Measurements from ENCODE around the gene CCDC159. TPM values are rescaled to one million over a fixed set of nuclear protein-coding genes. Genes with fewer than 3 reads are reported as not detected.

The CCDC159 gene
- total RNA-seq, 4 donors from 2014 or later, result 8.4 to 20.1 (median 10.4) TPM

DNA sequence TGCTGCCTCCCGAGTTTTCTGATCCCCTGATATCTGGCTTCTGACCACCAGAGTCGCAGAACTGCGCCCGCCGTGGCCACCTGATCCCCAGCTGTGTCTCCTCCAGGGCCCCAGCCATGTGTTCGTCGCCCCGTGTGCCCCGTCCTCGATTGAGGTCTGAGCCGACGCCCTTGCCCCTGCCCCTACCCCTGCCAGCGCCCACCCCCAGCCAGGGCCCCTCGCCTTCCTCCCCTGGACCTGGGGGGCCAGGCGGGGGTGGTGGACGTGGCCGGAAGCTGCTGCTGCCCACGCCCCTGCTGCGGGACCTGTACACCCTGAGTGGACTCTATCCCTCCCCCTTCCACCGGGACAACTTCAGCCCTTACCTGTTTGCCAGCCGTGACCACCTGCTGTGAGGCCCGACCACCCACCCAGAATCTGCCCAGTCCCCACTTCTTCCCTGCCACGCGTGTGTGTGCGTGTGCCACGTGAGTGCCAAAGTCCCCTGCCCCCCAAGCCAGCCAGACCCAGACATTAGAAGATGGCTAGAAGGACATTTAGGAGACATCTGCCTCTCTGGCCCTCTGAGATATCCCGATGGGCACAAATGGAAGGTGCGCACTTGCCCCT, 18.1 kb downstream of the CCDC159 start:
- no peak for TF ChIP-seq CTCF (IDR thresholded peaks at IDR 0.05)
- no peak for TF ChIP-seq POLR2A (IDR thresholded peaks at IDR 0.05)
- DNase-seq (ENCODE audit: low spot score in 2 of 2), result no peak
- intact Hi-C loops (cut with DNase I; ENCODE audit: low total_unique reads), result no loop called here
- no peak overlapping the region for H3K4me3 ChIP-seq (ENCODE audit: low read depth, poor library complexity, severe bottlenecking)
- 92 to 95% methylated on average over 24 to 28 of the region's 28 CpGs for WGBS, 2 donors

DNA sequence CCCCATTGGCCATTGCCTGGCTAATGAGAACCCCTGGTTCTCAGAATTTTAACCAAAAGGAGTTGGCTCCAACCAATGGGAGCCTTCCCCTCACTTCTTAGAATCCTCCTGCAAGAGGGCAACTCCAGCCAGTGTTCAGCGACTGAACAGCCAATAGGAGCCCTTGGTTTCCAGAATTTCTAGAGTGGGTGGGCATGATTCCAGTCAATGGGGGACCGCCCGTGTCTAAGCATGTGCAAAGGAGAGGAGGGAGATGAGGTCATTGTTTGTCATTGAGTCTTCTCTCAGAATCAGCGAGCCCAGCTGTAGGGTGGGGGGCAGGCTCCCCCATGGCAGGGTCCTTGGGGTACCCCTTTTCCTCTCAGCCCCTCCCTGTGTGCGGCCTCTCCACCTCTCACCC, 18.6 kb downstream of the CCDC159 start:
- WGBS, 2 donors, result 60 to 78% methylated on average over 5 of the region's 5 CpGs
- no peak for DNase-seq (ENCODE audit: low spot score in 2 of 2)
- TF ChIP-seq POLR2A (IDR thresholded peaks at IDR 0.05) (no peak), CTCF (IDR thresholded peaks at IDR 0.05) (no peak)
- H3K4me3 ChIP-seq (ENCODE audit: low read depth, poor library complexity, severe bottlenecking), result no peak overlapping the region
- intact Hi-C loops (cut with DNase I; ENCODE audit: low total_unique reads), result no loop called here

DNA sequence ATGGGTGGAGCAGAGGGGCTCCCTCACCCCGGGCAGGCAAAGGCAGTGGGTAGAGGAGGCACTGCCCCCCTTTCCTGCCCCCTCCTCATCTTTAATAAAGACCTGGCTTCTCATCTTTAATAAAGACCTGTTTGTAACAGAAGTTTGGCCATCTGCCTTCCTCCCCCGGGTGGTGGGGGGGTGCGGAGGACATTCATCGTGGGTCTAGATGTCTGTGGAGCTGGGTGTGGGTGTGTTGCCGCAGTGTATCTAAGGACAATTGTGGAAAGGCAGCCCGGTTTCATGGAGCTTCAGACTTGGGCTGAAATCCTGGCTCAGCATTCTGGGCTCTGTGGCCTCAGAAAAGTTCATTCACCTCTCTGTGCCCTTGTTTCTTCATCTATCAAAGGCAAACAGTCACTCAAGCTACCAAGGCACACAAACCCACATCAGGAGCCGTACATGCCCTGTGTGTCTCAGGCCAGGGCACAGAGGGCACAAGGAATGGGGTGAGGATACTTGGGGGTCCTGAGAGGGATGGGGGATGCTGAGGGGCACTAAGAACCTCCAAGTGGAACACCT, 19.3 kb downstream of the CCDC159 start:
- no peak for TF ChIP-seq CTCF (IDR thresholded peaks at IDR 0.05)
- no peak for TF ChIP-seq POLR2A (IDR thresholded peaks at IDR 0.05)
- DNase-seq (ENCODE audit: low spot score in 2 of 2), result no peak
- intact Hi-C loops (cut with DNase I; ENCODE audit: low total_unique reads), result no loop called here
- no peak overlapping the region for H3K4me3 ChIP-seq (ENCODE audit: low read depth, poor library complexity, severe bottlenecking)
- WGBS, 2 donors, result 74 to 77% methylated on average over 6 to 7 of the region's 7 CpGs

DNA sequence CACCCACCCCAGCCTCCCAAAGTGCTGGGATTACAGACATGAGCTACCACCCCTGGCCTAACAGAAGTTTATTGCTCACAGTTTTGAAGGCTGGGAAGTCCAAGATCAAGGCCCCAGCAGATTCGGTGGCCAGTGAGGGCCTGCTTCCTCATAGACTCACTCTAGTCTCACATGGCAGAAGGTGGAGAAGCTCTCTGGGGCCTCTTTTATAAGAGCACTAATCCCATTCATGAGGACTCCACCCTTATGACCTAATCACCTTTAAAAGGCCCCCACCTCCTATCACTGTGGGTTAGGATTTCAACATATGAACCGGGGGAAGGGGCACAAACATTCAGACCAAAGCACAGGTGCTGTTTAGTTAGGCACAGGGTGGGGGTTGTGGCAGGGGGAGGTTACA, 21.2 kb downstream of the CCDC159 start:
- no peak overlapping the region for H3K4me3 ChIP-seq (ENCODE audit: low read depth, poor library complexity, severe bottlenecking)
- WGBS, 2 donors, result 73 to 79% methylated on average over 2 of the region's 2 CpGs
- TF ChIP-seq POLR2A (IDR thresholded peaks at IDR 0.05) (no peak), CTCF (IDR thresholded peaks at IDR 0.05) (no peak)
- intact Hi-C loops (cut with DNase I; ENCODE audit: low total_unique reads), result no loop called here
- no peak for DNase-seq (ENCODE audit: low spot score in 2 of 2)

- H3K4me3 ChIP-seq (ENCODE audit: low read depth, poor library complexity, severe bottlenecking), result no peak overlapping the region
- no peak for TF ChIP-seq POLR2A (IDR thresholded peaks at IDR 0.05)
- TF ChIP-seq CTCF (IDR thresholded peaks at IDR 0.05), result no peak
- 84 to 89% methylated on average over 2 of the region's 2 CpGs for WGBS, 2 donors
- intact Hi-C loops (cut with DNase I; ENCODE audit: low total_unique reads), result no loop called here
- no peak for DNase-seq (ENCODE audit: low spot score in 2 of 2)
Observed at GRCh38 chr19:11370744-11371143, 24.4 kb downstream of the CCDC159 start.
